Measurements from ENCODE around the gene PVALB.

PVALB gene

DNA sequence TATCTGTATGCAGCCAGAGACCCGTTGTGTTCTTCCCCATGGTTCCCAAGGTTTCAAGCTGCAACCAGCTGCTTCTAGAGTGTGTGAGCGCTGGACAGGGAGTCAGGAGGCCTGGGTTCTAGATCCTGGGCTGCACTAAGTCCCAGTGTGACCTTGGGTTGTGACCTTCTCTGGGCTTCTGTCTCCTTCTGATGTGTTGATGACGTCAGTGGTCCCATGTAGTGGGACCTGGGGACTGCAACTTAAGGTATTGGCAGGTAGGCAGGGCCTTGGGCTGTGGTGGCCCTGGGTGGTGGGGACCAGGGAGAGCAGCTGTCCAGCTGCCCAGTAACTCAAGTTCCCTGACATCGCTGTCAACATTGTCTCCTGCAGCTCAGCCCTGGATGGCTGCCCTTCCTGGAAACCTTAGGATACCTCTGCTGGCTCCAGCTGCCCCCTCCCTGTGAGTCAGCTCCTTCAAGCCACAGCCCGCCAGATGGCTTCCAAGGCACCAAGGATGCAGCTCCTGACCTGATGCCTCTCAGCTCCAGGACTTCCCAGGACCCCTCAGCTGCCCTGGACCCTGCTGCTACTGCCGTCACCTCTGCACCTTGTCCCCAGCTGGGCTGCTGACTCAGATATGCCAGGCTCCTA is 1.3 kb upstream of the PVALB start:
- ATAC-seq (ENCODE audit: insufficient read depth, low read depth) (no peak), DNase-seq (no peak)
- H3K79me2 ChIP-seq (ENCODE audit: insufficient read depth, low read length), result no peaks in the 10 kb centered on the region
- H3K4me3 ChIP-seq (ENCODE audit: low read depth in 1 of 2, low read length in 2 of 2), result no peak overlapping the region
- no peaks in the 10 kb centered on the region for H4K20me1 ChIP-seq (ENCODE audit: insufficient read depth, low read length)
- no peak overlapping the region for H2AFZ ChIP-seq (ENCODE audit: low read depth, low read length)
- H3K36me3 ChIP-seq (ENCODE audit: insufficient read depth, low read length), result no peaks in the 10 kb centered on the region
- no peak for TF ChIP-seq EZH2 (IDR thresholded peaks at IDR 0.05; ENCODE audit: borderline replicate concordance, low read depth, low read length, severe bottlenecking)
- no peak for TF ChIP-seq CTCF (IDR thresholded peaks at IDR 0.05; ENCODE audit: borderline replicate concordance, extremely low read depth, low read length, poor library complexity, severe bottlenecking)
- H3K27me3 ChIP-seq (ENCODE audit: insufficient read depth, low read length, poor library complexity), result peaks cover 48% of the 10 kb centered on the region
- no peak overlapping the region for H3K4me2 ChIP-seq (ENCODE audit: insufficient read depth, low read length)
- H3K27ac ChIP-seq (ENCODE audit: low read length), result no peak overlapping the region
- no peaks in the 10 kb centered on the region for H3K9me3 ChIP-seq (ENCODE audit: insufficient read depth, low read length, severe bottlenecking)
- H3K4me1 ChIP-seq (ENCODE audit: insufficient read depth, low read length), result no peaks in the 10 kb centered on the region
- H3K9ac ChIP-seq (ENCODE audit: low read depth, low read length), result no peak overlapping the region

DNA sequence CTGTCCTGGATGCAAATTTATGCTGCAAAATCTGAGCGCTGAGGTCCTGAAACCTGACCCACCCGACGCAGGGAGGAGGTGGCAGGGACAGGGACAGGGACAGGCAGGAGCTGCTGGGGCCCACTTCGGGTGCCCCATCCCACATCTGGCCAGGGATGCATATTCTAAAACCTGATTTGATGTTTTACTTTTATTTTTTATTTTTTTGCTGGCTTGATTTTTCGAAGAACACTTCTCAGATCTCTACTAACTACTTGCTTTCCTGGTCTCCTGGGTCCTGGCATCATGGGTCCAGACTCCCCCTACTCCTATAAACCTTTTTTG is 652 bp upstream of the PVALB start:
- no peak overlapping the region for H2AFZ ChIP-seq (ENCODE audit: low read depth, low read length)
- no peak for DNase-seq
- no peaks in the 10 kb centered on the region for H4K20me1 ChIP-seq (ENCODE audit: insufficient read depth, low read length)
- TF ChIP-seq CTCF (IDR thresholded peaks at IDR 0.05; ENCODE audit: borderline replicate concordance, extremely low read depth, low read length, poor library complexity, severe bottlenecking) (no peak), EZH2 (IDR thresholded peaks at IDR 0.05; ENCODE audit: borderline replicate concordance, low read depth, low read length, severe bottlenecking) (no peak)
- no peak overlapping the region for H3K27ac ChIP-seq (ENCODE audit: low read length)
- no peaks in the 10 kb centered on the region for H3K79me2 ChIP-seq (ENCODE audit: insufficient read depth, low read length)
- no peak for ATAC-seq (ENCODE audit: insufficient read depth, low read depth)
- no peaks in the 10 kb centered on the region for H3K9me3 ChIP-seq (ENCODE audit: insufficient read depth, low read length, severe bottlenecking)
- no peaks in the 10 kb centered on the region for H3K36me3 ChIP-seq (ENCODE audit: insufficient read depth, low read length)
- H3K4me1 ChIP-seq (ENCODE audit: insufficient read depth, low read length), result no peaks in the 10 kb centered on the region
- H3K4me2 ChIP-seq (ENCODE audit: insufficient read depth, low read length), result no peak overlapping the region
- no peak overlapping the region for H3K9ac ChIP-seq (ENCODE audit: low read depth, low read length)
- no peak overlapping the region for H3K4me3 ChIP-seq (ENCODE audit: low read depth in 1 of 2, low read length in 2 of 2)
- H3K27me3 ChIP-seq (ENCODE audit: insufficient read depth, low read length, poor library complexity), result peaks cover 54% of the 10 kb centered on the region

GRCh38 chr22:36816339-36816635 is 548 bp downstream of the PVALB start:
- no peaks in the 10 kb centered on the region for H3K36me3 ChIP-seq (ENCODE audit: insufficient read depth, low read length)
- DNase-seq (no peak), ATAC-seq (ENCODE audit: insufficient read depth, low read depth) (no peak)
- no peaks in the 10 kb centered on the region for H4K20me1 ChIP-seq (ENCODE audit: insufficient read depth, low read length)
- H3K9me3 ChIP-seq (ENCODE audit: insufficient read depth, low read length, severe bottlenecking), result no peaks in the 10 kb centered on the region
- TF ChIP-seq CTCF (IDR thresholded peaks at IDR 0.05; ENCODE audit: borderline replicate concordance, extremely low read depth, low read length, poor library complexity, severe bottlenecking) (no peak), EZH2 (IDR thresholded peaks at IDR 0.05; ENCODE audit: borderline replicate concordance, low read depth, low read length, severe bottlenecking) (no peak)
- no peak overlapping the region for H3K9ac ChIP-seq (ENCODE audit: low read depth, low read length)
- H3K4me2 ChIP-seq (ENCODE audit: insufficient read depth, low read length), result no peak overlapping the region
- H2AFZ ChIP-seq (ENCODE audit: low read depth, low read length), result no peak overlapping the region
- no peak overlapping the region for H3K4me3 ChIP-seq (ENCODE audit: low read depth in 1 of 2, low read length in 2 of 2)
- no peaks in the 10 kb centered on the region for H3K4me1 ChIP-seq (ENCODE audit: insufficient read depth, low read length)
- no peak overlapping the region for H3K27ac ChIP-seq (ENCODE audit: low read length)
- peaks cover 57% of the 10 kb centered on the region for H3K27me3 ChIP-seq (ENCODE audit: insufficient read depth, low read length, poor library complexity)
- H3K79me2 ChIP-seq (ENCODE audit: insufficient read depth, low read length), result no peaks in the 10 kb centered on the region
